ENCODE results near the gene PCDHB4.
"Not testable (repeated sequence)": the region's sequence is repeated elsewhere in the genome, so short reads cannot be mapped to it uniquely, and the experiment has no call there.

PCDHB4 gene

DNA sequence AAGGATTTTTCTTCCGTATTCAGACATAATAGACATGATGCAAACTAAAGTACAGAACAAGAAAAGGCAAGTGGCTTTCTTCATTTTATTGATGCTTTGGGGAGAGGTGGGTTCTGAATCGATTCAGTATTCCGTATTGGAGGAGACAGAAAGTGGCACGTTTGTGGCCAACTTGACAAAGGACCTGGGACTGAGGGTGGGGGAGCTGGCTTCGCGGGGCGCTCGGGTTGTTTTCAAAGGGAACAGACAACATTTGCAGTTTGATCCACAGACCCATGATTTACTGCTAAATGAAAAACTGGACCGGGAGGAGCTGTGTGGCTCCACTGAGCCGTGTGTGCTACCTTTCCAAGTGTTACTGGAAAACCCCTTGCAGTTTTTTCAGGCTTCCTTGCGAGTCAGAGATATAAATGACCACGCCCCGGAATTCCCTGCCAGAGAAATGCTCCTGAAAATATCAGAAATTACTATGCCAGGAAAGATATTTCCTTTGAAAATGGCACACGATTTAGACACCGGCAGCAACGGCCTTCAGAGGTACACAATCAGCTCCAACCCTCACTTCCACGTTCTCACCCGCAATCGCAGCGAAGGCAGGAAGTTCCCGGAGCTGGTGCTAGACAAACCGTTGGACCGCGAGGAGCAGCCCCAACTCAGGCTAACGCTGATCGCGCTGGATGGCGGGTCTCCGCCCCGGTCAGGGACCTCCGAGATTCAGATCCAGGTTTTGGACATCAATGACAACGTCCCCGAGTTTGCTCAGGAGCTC is 28.8 kb downstream of the PCDHB4 start:
- DNase-seq, result no peak

DNA sequence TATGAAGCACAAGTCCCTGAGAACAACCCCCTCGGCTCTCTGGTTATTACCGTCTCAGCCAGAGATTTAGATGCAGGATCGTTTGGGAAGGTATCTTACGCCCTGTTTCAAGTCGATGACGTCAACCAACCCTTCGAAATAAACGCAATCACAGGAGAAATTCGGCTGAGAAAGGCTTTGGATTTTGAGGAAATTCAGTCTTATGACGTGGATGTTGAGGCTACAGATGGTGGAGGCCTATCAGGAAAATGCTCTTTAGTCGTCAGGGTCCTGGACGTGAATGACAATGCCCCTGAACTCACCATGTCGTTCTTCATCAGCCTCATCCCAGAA is 29.3 kb downstream of the PCDHB4 start:
- DNase-seq, result no peak

DNA sequence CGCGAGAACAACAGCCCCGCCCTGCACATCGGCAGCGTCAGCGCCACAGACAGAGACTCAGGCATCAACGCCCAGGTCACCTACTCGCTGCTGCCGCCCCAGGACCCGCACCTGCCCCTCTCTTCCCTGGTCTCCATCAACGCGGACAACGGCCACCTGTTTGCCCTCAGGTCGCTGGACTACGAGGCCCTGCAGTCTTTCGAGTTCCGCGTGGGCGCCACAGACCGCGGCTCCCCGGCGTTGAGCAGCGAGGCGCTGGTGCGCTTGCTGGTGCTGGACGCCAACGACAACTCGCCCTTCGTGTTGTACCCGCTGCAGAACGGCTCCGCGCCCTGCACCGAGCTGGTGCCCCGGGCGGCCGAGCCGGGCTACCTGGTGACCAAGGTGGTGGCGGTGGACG is 30.0 kb downstream of the PCDHB4 start:
- DNase-seq, result not testable (repeated sequence)

DNA sequence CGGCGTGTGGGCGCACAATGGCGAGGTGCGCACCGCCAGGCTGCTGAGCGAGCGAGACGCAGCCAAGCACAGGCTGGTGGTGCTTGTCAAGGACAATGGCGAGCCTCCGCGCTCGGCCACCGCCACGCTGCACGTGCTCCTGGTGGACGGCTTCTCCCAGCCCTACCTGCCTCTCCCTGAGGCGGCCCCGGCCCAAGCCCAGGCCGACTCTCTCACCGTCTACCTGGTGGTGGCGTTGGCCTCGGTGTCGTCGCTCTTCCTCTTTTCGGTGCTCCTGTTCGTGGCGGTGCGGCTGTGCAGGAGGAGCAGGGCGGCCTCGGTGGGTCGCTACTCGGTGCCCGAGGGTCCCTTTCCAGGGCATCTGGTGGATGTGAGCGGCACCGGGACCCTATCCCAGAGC is 30.5 kb downstream of the PCDHB4 start:
- DNase-seq, result not testable (repeated sequence)

DNA sequence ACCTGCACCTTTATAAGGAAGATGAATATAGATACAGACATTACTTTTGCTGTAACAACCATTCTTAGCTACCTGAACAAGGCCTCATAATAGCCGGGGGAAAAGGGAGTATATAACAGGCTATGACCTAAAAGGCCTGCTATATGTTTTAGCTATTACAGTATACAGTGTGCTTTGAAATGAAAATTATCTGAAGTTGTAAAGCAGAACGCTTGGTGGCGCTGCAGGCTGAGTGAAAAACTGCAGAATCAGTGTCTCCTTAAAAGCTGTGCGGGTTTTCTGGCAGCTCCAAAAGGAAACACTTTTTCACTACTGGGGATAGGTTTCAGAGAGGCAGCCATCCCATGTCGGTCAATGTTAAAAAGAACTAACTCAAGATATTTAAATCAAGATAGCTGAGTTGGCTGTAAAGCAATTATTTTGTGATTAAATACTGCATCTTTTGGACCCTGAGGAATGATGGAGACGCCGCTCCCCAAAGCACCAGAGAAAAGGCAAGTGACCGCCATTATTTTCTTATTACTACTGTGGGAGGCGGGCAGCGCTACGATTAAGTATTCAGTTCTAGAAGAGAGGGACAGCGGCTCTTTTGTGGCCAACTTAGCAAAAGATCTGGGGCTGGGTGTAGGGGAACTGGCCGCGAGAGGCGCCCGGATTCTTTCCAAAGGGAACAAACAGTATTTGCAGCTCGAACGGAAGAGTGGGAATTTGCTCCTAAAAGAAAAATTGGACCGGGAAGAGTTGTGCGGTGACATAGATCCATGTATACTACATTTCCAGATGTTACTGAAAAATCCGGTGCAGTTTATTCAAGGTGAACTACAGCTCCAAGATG is 34.1 kb downstream of the PCDHB4 start:
- no peak for DNase-seq

DNA sequence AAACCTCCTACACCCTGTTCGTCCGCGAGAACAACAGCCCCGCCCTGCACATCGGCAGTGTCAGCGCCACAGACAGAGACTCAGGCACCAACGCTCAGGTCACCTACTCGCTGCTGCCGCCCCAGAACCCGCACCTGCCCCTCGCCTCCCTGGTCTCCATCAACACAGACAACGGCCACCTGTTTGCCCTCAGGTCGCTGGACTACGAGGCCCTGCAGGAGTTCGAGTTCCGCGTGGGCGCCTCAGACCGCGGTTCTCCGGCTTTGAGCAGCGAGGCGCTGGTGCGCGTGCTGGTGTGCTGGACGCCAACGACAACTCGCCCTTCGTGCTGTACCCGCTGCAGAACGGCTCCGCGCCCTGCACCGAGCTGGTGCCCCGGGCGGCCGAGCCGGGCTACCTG is 35.7 kb downstream of the PCDHB4 start:
- not testable (repeated sequence) for DNase-seq

DNA sequence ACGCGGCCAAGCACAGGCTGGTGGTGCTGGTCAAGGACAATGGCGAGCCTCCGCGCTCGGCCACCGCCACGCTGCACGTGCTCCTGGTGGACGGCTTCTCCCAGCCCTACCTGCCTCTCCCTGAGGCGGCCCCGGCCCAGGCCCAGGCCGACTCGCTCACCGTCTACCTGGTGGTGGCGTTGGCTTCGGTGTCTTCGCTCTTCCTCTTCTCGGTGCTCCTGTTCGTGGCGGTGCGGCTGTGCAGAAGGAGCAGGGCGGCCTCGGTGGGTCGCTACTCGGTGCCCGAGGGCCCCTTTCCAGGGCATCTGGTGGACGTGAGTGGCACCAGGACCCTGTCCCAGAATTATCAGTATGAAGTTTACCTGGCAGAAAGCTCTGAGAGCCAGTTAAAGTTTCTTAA is 36.3 kb downstream of the PCDHB4 start:
- DNase-seq, result not testable (repeated sequence)

DNA sequence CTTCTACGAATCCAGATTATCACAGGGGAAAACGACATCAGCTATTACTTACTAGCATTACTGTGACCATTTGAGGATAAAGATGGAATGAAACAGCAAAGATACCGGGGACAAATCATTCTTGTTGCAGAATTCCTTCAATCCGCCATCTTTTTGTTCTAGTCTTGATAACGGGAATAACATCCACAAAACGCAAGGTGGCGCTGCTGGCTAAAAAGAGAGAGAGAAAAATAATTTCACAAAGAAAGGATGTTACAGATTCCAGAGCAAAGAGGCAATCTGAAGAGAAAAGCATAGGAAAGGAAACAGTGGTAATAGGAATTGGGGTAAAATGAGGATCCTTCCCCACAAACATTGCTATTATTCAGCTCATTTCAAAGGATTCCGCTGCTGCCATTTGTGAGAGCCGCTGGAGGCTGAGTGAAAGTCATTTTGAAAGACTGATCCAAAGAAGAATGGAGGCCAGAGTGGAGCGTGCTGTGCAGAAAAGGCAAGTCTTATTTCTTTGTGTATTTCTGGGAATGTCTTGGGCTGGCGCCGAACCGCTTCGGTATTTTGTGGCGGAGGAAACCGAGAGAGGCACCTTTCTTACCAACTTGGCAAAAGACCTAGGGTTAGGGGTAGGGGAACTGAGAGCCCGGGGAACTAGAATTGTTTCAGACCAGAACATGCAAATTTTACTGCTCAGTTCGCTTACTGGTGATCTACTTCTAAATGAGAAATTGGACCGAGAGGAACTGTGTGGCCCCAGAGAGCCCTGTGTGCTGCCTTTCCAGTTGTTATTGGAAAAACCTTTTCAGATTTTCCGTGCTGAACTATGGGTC is 51.0 kb downstream of the PCDHB4 start, which contains the start of gene PCDHB7:
Gene PCDHB7, plus strand, starts transcription at position 264 of the 824 bp plus-strand sequence. Its CDS starts 192 bp downstream, at position 456.
- no peak for DNase-seq

DNA sequence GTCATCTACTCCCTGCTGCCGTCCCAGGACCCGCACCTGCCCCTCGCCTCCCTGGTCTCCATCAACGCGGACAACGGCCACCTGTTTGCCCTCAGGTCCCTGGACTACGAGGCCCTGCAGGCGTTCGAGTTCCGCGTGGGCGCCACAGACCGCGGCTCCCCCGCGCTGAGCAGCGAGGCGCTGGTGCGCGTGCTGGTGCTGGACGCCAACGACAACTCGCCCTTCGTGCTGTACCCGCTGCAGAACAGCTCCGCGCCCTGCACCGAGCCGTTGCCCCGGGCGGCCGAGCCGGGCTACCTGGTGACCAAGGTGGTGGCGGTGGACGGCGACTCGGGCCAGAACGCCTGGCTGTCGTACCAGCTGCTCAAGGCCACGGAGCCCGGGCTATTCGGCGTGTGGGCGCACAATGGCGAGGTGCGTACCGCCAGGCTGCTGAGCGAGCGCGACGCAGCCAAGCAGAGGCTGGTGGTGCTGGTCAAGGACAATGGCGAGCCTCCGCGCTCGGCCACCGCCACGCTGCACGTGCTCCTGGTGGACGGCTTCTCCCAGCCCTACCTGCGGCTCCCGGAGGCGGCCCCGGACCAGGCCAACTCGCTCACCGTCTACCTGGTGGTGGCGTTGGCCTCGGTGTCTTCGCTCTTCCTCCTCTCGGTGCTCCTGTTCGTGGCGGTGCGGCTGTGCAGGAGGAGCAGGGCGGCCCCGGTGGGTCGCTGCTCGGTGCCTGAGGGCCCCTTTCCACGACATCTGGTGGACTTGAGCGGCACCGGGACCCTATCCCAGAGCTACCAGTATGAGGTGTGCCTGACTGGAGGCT is 52.9 kb downstream of the PCDHB4 start:
- DNase-seq, result not testable (repeated sequence)

Data from activated CD4-positive, alpha-beta T cell treated with anti-CD3 and anti-CD28 coated beads, Interleukin-2, amount 50 U/mL, for 16 hours (primary cell).